ENCODE results near the gene MORN4. TPM values are rescaled to one million over a fixed set of nuclear protein-coding genes. Genes with fewer than 3 reads are reported as not detected.

MORN4 gene
- total RNA-seq, 1 experiment from 2014 or later: 11.9 TPM

DNA sequence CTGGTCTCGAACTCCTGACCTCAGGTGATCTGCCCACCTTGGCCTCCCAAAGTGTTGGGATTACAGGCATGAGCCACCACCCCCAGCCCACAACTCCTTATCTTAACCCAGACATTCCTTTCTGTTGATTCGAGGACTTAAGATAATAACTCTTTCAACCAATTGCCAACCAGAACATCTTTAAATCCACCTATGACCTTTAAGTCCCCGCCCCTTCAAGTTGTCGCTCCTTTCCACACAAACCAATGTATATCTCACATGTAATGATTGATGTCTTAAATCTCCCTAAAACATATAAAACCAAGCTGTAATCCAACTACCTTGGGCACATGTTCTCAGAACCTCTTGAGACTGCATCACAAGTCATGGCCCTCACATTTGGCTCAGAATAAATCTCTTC, 68.5 kb downstream of the MORN4 start:
- no peak overlapping the region for H3K4me3 Mint-ChIP-seq
- no peak overlapping the region for H3K23ac ChIP-seq (ENCODE audit: insufficient read length, low read depth, low read length)
- WGBS (ENCODE audit: extremely low coverage, insufficient read length, low lambda C conversion rate): no CpG with 5 or more reads among the region's 4 CpGs
- no peaks in the 10 kb centered on the region for H3K9me3 ChIP-seq (ENCODE audit: control insufficient read depth, low read depth, low read length)
- no peak overlapping the region for H3K18ac ChIP-seq (ENCODE audit: insufficient read length, low read depth, low read length)
- H3K4me1 Mint-ChIP-seq: peaks cover 7 to 9% of the 10 kb centered on the region in 2 experiments; a peak in 3 of 4 replicates
- no peak overlapping the region for H3T11ph ChIP-seq (ENCODE audit: low read length)
- no peak overlapping the region for H4K5ac ChIP-seq (ENCODE audit: insufficient read length, low read depth, low read length)
- H3K56ac ChIP-seq (ENCODE audit: insufficient read length, low read depth, low read length): no peak overlapping the region
- H2BK15ac ChIP-seq (ENCODE audit: low read depth, low read length): no peak overlapping the region
- no peak overlapping the region for H3K9ac ChIP-seq (ENCODE audit: extremely low read depth, insufficient read length, low read length)
- no peak overlapping the region for H4K8ac ChIP-seq (replicated peaks; ENCODE audit: insufficient read length, low read depth, low read length)
- H3K9me3 Mint-ChIP-seq: peaks cover 15 to 27% of the 10 kb centered on the region in 2 experiments
- H2BK12ac ChIP-seq (ENCODE audit: insufficient read length, low read depth, low read length): no peak overlapping the region
- H3K23me2 ChIP-seq (ENCODE audit: insufficient read length, low read depth, low read length, poor library complexity, severe bottlenecking): no peaks in the 10 kb centered on the region
- DNase-seq: no peak
- H3K27ac ChIP-seq (ENCODE audit: insufficient read length, low read depth, low read length): no peak overlapping the region
- no peaks in the 10 kb centered on the region for H3K79me2 ChIP-seq (ENCODE audit: insufficient read depth, low read length)
- H3K27ac Mint-ChIP-seq: no peak overlapping the region
- no peak overlapping the region for H2AFZ ChIP-seq (ENCODE audit: low read length)
- no peaks in the 10 kb centered on the region for H4K20me1 ChIP-seq (ENCODE audit: control insufficient read depth, insufficient read depth, insufficient read length)
- H3K79me1 ChIP-seq (ENCODE audit: insufficient read depth, low read depth, low read length, poor library complexity, severe bottlenecking): no peaks in the 10 kb centered on the region
- no peak overlapping the region for H4K91ac ChIP-seq (ENCODE audit: insufficient read length, low read depth, low read length)
- TF ChIP-seq, protein P1, sequence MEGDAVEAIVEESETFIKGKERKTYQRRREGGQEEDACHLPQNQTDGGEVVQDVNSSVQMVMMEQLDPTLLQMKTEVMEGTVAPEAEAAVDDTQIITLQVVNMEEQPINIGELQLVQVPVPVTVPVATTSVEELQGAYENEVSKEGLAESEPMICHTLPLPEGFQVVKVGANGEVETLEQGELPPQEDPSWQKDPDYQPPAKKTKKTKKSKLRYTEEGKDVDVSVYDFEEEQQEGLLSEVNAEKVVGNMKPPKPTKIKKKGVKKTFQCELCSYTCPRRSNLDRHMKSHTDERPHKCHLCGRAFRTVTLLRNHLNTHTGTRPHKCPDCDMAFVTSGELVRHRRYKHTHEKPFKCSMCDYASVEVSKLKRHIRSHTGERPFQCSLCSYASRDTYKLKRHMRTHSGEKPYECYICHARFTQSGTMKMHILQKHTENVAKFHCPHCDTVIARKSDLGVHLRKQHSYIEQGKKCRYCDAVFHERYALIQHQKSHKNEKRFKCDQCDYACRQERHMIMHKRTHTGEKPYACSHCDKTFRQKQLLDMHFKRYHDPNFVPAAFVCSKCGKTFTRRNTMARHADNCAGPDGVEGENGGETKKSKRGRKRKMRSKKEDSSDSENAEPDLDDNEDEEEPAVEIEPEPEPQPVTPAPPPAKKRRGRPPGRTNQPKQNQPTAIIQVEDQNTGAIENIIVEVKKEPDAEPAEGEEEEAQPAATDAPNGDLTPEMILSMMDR (conservative IDR thresholded peaks at IDR 0.05): no peak
- no peaks in the 10 kb centered on the region for H3K4me1 ChIP-seq (ENCODE audit: insufficient read depth, low read length)
- H2BK120ac ChIP-seq (ENCODE audit: low read depth, low read length, poor library complexity, severe bottlenecking): no peak overlapping the region
- H2AK5ac ChIP-seq (ENCODE audit: insufficient read length, low read length): no peak overlapping the region
- no peak overlapping the region for H3K14ac ChIP-seq (ENCODE audit: insufficient read depth, low read length)
- no peaks in the 10 kb centered on the region for H3K27me3 Mint-ChIP-seq (ENCODE audit: low read depth)
- H2BK5ac ChIP-seq (ENCODE audit: insufficient read length, low read length): no peak overlapping the region
- H2BK20ac ChIP-seq (ENCODE audit: low read depth, low read length, poor library complexity, severe bottlenecking): no peak overlapping the region
- H3K27me3 ChIP-seq (ENCODE audit: insufficient read depth, low read length): no peaks in the 10 kb centered on the region
- no peak overlapping the region for H3K4me2 ChIP-seq (ENCODE audit: insufficient read depth, insufficient read length, low read length)
- H3K4ac ChIP-seq (ENCODE audit: low read depth, low read length): no peak overlapping the region
- peaks cover 12 to 19% (median 15%) of the 10 kb centered on the region in 3 experiments for H3K36me3 Mint-ChIP-seq (ENCODE audit: insufficient read depth in 1 of 3, low read depth in 3 of 3)

Other genes with a start within 250 kb of the MORN4 start
- 71.6 and 83.0 TPM in 2 replicates for gene RRP12, start 232.2 kb downstream of the MORN4 start, total RNA-seq (2021)
- gene PGAM1, start 207.3 kb downstream of the MORN4 start, total RNA-seq (2021): 932 and 935 TPM in 2 replicates
- 60.3 and 66.4 TPM in 2 replicates for gene EXOSC1, start 187.5 kb downstream of the MORN4 start, total RNA-seq (2021)
- gene ZDHHC16, start 187.3 kb downstream of the MORN4 start, total RNA-seq (2021): 43.9 and 45.4 TPM in 2 replicates
- gene MMS19, start 135.1 kb downstream of the MORN4 start, total RNA-seq (2021): 102 and 104 TPM in 2 replicates
- gene UBTD1, start 134.6 kb downstream of the MORN4 start, total RNA-seq (2021): 18.1 and 19.0 TPM in 2 replicates
- not detected in 2 replicates for gene ANKRD2, start 60.7 kb downstream of the MORN4 start, total RNA-seq (2021)
- 0.72 and 0.79 TPM in 2 replicates for gene HOGA1, start 49.1 kb downstream of the MORN4 start, total RNA-seq (2021)
- gene C10orf62, start 43.8 kb downstream of the MORN4 start, total RNA-seq (2021): 0.31 TPM in 1 of 2 replicates, not detected in the other
- gene PI4K2A, start 7.2 kb upstream of the MORN4 start, total RNA-seq (2021): 29.8 and 30.9 TPM in 2 replicates
- 6.5 and 6.9 TPM in 2 replicates for gene AVPI1, start 53.7 kb upstream of the MORN4 start, total RNA-seq (2021)
- 26.6 and 26.7 TPM in 2 replicates for gene MARVELD1, start 80.2 kb upstream of the MORN4 start, total RNA-seq (2021)
- 32.2 and 33.2 TPM in 2 replicates for gene ZFYVE27, start 103.6 kb upstream of the MORN4 start, total RNA-seq (2021)
- 1.7 and 1.8 TPM in 2 replicates for gene SFRP5, start 138.5 kb upstream of the MORN4 start, total RNA-seq (2021)
- gene GOLGA7B, start 216.3 kb upstream of the MORN4 start, total RNA-seq (2021): 0.02 and 0.04 TPM in 2 replicates

All from H9 (cell line).